Nephron (organoid): ENCODE results near the gene NRIP2.

Source experiments
- H3K27ac Mint-ChIP-seq, 3 experiments: 2 replicates each; pipeline ENCODE4 v1.8.0; 2020; ENCODE audit warnings: mixed read lengths in 3 of 3, mild to moderate bottlenecking in 2 of 3, moderate library complexity in 1 of 3
- H3K27me3 Mint-ChIP-seq: 2 replicates; pipeline ENCODE4 v1.8.0; 2021; ENCODE audit warnings: low read depth, mild to moderate bottlenecking, moderate library complexity, mixed read lengths
- H3K36me3 Mint-ChIP-seq: 2 replicates; pipeline ENCODE4 v1.8.0; 2020; ENCODE audit warnings: low read depth, mixed read lengths
- H3K4me1 Mint-ChIP-seq: 2 replicates; pipeline ENCODE4 v1.8.0; 2020; ENCODE audit warnings: mixed read lengths
- H3K4me3 Mint-ChIP-seq, 3 experiments: 2 replicates each; pipeline ENCODE4 v1.8.0; 2020; ENCODE audit warnings: mild to moderate bottlenecking in 3 of 3, mixed read lengths in 3 of 3, moderate library complexity in 2 of 3
- H3K9me3 Mint-ChIP-seq: 2 replicates; pipeline ENCODE4 v1.8.0; 2020; ENCODE audit warnings: mixed read lengths
- CTCF ChIP-seq, 3 experiments: fragments of 200-600 bp; sonication (generic); IDR thresholded peaks; one replicate each; pipeline ENCODE4 v1.5.0; 2021; ENCODE audit warnings: antibody characterized with exemption in 3 of 3; ENCODE audit not compliant: unreplicated experiment in 3 of 3

Gene NRIP2

GRCh38 chr12:2820432-2820831 is 14.4 kb downstream of the NRIP2 start:
- H3K4me3 Mint-ChIP-seq = no peak overlapping the region
- H3K27me3 Mint-ChIP-seq = peaks cover 5% of the 10 kb centered on the region
- no peak overlapping the region for H3K27ac Mint-ChIP-seq
- no peak for TF ChIP-seq CTCF (IDR thresholded peaks at IDR 0.05; ENCODE audit: unreplicated experiment in 3 of 3)
- H3K4me1 Mint-ChIP-seq = peaks cover 7% of the 10 kb centered on the region
- H3K36me3 Mint-ChIP-seq = peaks cover 76% of the 10 kb centered on the region
- H3K9me3 Mint-ChIP-seq = no peaks in the 10 kb centered on the region

DNA sequence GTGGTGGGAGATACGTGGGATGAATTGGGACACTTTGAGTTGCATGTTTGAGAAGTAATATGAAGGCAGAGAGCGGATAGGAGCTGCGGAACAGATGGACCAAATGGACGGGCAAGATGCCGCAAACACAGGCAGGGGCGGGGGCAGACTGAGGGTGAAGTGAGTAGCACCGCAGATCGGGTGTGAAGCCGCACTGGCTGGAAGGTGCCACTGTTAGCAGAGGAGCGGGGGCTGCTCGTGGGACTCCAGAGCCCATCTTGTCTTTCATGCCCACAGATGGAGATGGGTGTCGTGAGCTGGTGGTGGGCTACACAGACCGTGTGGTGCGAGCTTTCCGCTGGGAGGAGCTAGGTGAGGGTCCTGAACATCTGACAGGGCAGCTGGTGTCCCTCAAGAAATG is 15.0 kb downstream of the NRIP2 start:
- peak overlapping the region in 1 of 3 experiments; percentile 7 for H3K27ac Mint-ChIP-seq

DNA sequence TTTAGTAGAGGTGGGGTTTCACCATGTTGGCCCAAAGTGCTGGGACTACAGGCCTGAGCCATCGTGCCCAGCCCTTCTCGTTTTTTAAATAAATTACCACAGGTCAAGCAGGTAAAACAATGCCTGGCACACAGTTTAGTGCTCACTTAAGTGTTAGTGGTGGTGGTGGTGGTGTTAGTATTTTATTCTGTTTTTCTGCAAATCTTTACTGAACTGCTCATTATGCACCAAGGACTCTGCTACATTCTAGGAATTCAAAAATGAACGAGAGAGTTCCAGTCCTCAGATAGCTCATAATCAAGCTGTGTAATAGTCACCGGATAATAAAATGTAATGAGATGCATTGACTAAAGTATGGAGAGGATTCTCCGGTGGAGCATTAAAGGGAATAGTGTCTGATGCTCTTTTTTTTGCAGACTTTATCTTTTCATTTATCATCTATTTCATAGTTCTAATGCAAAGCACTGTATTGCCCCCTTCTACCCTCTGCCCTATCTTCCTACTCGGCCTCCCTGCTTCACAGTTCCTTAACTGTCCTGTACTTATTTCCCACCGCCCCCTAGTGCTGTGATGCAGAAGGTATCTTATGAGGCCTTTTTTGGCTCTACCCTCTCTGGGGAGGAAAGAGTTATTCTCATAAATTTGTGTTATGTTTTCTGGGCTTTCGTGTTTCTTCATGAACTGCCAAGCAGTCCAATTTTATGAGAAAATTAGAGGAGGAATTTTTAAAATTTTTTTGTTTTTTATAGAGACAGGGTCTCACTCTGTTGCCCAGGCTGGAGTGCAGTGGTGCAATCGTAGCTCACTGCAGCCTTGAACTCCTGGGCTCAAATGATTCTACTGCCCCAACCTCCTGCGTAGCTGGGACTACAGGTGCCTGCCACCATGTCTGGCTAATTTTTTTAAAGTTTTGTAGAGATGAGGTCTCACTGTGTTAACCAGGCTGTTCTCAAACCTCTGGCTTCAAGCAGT is 21.3 kb downstream of the NRIP2 start:
- peaks cover 15% of the 10 kb centered on the region for H3K4me1 Mint-ChIP-seq
- no peaks in the 10 kb centered on the region for H3K9me3 Mint-ChIP-seq
- peak; percentile 59 to 71 (median 69) for TF ChIP-seq CTCF (IDR thresholded peaks at IDR 0.05; ENCODE audit: unreplicated experiment in 3 of 3)
- H3K27ac Mint-ChIP-seq = peak overlapping the region; percentile 98 to 100 (median 100)
- H3K36me3 Mint-ChIP-seq = peaks cover 18% of the 10 kb centered on the region
- peak overlapping the region; percentile 98 to 99 (median 99) for H3K4me3 Mint-ChIP-seq
- H3K27me3 Mint-ChIP-seq = peaks cover 3% of the 10 kb centered on the region

More for the DNA sequence above, 15.0 kb downstream of the NRIP2 start:
- Mint-ChIP-seq H3K36me3 (peaks cover 72% of the 10 kb centered on the region), H3K4me3 (no peak overlapping the region), H3K27me3 (peaks cover 5% of the 10 kb centered on the region), H3K4me1 (peaks cover 7% of the 10 kb centered on the region), H3K9me3 (no peaks in the 10 kb centered on the region)
- no peak for TF ChIP-seq CTCF (IDR thresholded peaks at IDR 0.05; ENCODE audit: unreplicated experiment in 3 of 3)

- no peak for TF ChIP-seq CTCF (IDR thresholded peaks at IDR 0.05; ENCODE audit: unreplicated experiment in 3 of 3)
- no peaks in the 10 kb centered on the region for H3K9me3 Mint-ChIP-seq
- peaks cover 9% of the 10 kb centered on the region for H3K36me3 Mint-ChIP-seq
- H3K4me3 Mint-ChIP-seq = peak within 1 kb of the TSS; percentile 98 to 99 (median 99)
- H3K4me1 Mint-ChIP-seq = peaks cover 15% of the 10 kb centered on the region
- H3K27ac Mint-ChIP-seq = peak within 1 kb of the TSS; percentile 98 to 100 (median 100)
- H3K27me3 Mint-ChIP-seq = no peaks in the 10 kb centered on the region
Observed at GRCh38 chr12:2812290-2813213, 22.3 kb downstream of the NRIP2 start, which contains the start of gene ITFG2. TSS of gene ITFG2 (plus strand) at chr12:2812668. CDS start at chr12:2812761, 93 bp downstream.

GRCh38 chr12:2811801-2812200 is 23.0 kb downstream of the NRIP2 start:
- Mint-ChIP-seq H3K36me3 (peaks cover 9% of the 10 kb centered on the region), H3K27me3 (no peaks in the 10 kb centered on the region), H3K9me3 (no peaks in the 10 kb centered on the region), H3K4me3 (peak overlapping the region; percentile 98 to 99 (median 99)), H3K27ac (peak overlapping the region; percentile 84 to 100 (median 98)), H3K4me1 (peaks cover 15% of the 10 kb centered on the region)
- no peak for TF ChIP-seq CTCF (IDR thresholded peaks at IDR 0.05; ENCODE audit: unreplicated experiment in 3 of 3)
